OCI-LY1 (cell line): Measurements from ENCODE around the gene TACR1.
A peak's percentile ranks its signal among the peaks of the same experiment; 100 is the strongest.

Experiments used
- H2AFZ ChIP-seq: fragments of 200-600 bp; sonication (generic), shearing (Covaris generic); 2 replicates; pipeline ENCODE4 v1.6.0; 2014; ENCODE audit warnings: antibody characterized with exemption, mild to moderate bottlenecking, low read length
- H3F3A ChIP-seq: fragments of 200-600 bp; sonication (generic), shearing (Covaris generic); 2 replicates; pipeline ENCODE4 v1.6.0; 2014; ENCODE audit warnings: mild to moderate bottlenecking, antibody characterized with exemption, low read length, moderate library complexity; ENCODE audit not compliant: insufficient read depth
- H3K27ac ChIP-seq: fragments of 200-600 bp; sonication (generic); 2 replicates; pipeline ENCODE4 v1.5.1; 2014; ENCODE audit warnings: low read length, mixed run types, mild to moderate bottlenecking, low read depth; ENCODE audit not compliant: poor library complexity, severe bottlenecking
- H3K27me3 ChIP-seq: fragments of 200-600 bp; sonication (generic); 2 replicates; pipeline ENCODE4 v1.6.0; 2014; ENCODE audit warnings: antibody characterized with exemption, mild to moderate bottlenecking, low read length, moderate library complexity; ENCODE audit not compliant: insufficient read depth
- H3K36me3 ChIP-seq: fragments of 200-600 bp; sonication (generic); 2 replicates; pipeline ENCODE4 v1.6.1; 2014; ENCODE audit warnings: mild to moderate bottlenecking, antibody characterized with exemption, low read length, moderate library complexity, mixed read lengths; ENCODE audit not compliant: insufficient read depth
- H3K4me1 ChIP-seq: fragments of 200-600 bp; sonication (generic); 2 replicates; pipeline ENCODE4 v1.5.1; 2014; ENCODE audit warnings: mild to moderate bottlenecking, low read length, moderate library complexity; ENCODE audit not compliant: insufficient read depth, severe bottlenecking
- H3K4me2 ChIP-seq: fragments of 200-600 bp; sonication (generic), shearing (Covaris generic); 2 replicates; pipeline ENCODE4 v1.6.1; 2014; ENCODE audit warnings: low read length
- H3K4me3 ChIP-seq: fragments of 200-600 bp; sonication (generic); 2 replicates; pipeline ENCODE4 v1.5.1; 2014; ENCODE audit warnings: low read length, low read depth, mild to moderate bottlenecking, mixed read lengths; ENCODE audit not compliant: poor library complexity, severe bottlenecking
- H3K79me2 ChIP-seq: fragments of 200-600 bp; shearing (Covaris generic); 2 replicates; pipeline ENCODE4 v1.6.1; 2016; ENCODE audit warnings: mixed run types, low read length, mixed read lengths; ENCODE audit not compliant: insufficient read depth
- H3K9ac ChIP-seq: fragments of 200-600 bp; sonication (generic), shearing (Covaris generic); 2 replicates; pipeline ENCODE4 v1.6.1; 2014; ENCODE audit warnings: mild to moderate bottlenecking, low read length, mixed read lengths
- H3K9me2 ChIP-seq: fragments of 200-600 bp; sonication (generic), shearing (Covaris generic); 2 replicates; pipeline ENCODE4 v1.6.1; 2014; ENCODE audit warnings: low read depth, mild to moderate bottlenecking, low read length, mixed read lengths
- H3K9me3 ChIP-seq: fragments of 200-600 bp; shearing (Covaris generic); 2 replicates; pipeline ENCODE4 v1.6.1; 2014; ENCODE audit warnings: low read length, mixed read lengths
- H4K20me1 ChIP-seq: fragments of 200-600 bp; sonication (generic), shearing (Covaris generic); 2 replicates; pipeline ENCODE4 v1.6.0; 2016; ENCODE audit warnings: mild to moderate bottlenecking, low read length; ENCODE audit not compliant: insufficient read depth
- CTCF ChIP-seq: fragments of 200-600 bp; sonication (generic), shearing (Covaris generic); IDR thresholded peaks from 2 replicates; pipeline ENCODE4 v1.5.1; 2017; ENCODE audit warnings: mild to moderate bottlenecking, antibody characterized with exemption, low read length, moderate library complexity, mixed read lengths
- EZH2 ChIP-seq: fragments of 200-600 bp; sonication (generic), shearing (Covaris generic); IDR thresholded peaks from 2 replicates; pipeline ENCODE4 v1.8.0; 2017; ENCODE audit warnings: borderline replicate concordance, mixed run types, mild to moderate bottlenecking, antibody characterized with exemption, low read length, moderate library complexity, mixed read lengths

TACR1 gene

DNA sequence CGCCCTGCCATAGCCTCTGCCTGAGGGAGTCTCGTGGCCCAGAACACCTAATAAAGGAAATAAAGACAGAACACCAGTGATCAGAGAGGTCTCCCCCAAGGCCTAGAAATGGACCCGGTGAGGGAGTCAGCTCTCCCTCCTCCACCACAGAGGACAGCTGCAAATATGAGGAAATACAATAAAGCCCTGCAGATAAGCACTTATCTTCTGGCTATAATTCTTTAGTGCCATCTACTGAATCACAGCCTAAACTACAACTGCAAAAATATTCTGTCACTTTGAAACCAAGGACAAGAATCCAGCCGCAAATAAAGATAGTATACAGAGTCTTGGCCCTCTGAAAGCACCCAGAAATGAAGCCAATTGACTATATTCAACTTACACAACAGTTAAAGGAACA is 42.4 kb upstream of the TACR1 start:
- H3K36me3 ChIP-seq: no peaks in the 10 kb centered on the region
- no peak overlapping the region for H3K27ac ChIP-seq
- no peaks in the 10 kb centered on the region for H3F3A ChIP-seq
- no peak overlapping the region for H3K4me2 ChIP-seq
- no peak overlapping the region for H3K9ac ChIP-seq
- no peak overlapping the region for H3K4me3 ChIP-seq
- H3K4me1 ChIP-seq: no peaks in the 10 kb centered on the region
- H3K79me2 ChIP-seq: no peaks in the 10 kb centered on the region
- no peaks in the 10 kb centered on the region for H3K9me3 ChIP-seq
- TF ChIP-seq EZH2: no peak
- peak; percentile 56 for TF ChIP-seq CTCF
- H3K27me3 ChIP-seq: no peaks in the 10 kb centered on the region
- H4K20me1 ChIP-seq: no peaks in the 10 kb centered on the region
- no peak overlapping the region for H2AFZ ChIP-seq
- no peaks in the 10 kb centered on the region for H3K9me2 ChIP-seq

DNA sequence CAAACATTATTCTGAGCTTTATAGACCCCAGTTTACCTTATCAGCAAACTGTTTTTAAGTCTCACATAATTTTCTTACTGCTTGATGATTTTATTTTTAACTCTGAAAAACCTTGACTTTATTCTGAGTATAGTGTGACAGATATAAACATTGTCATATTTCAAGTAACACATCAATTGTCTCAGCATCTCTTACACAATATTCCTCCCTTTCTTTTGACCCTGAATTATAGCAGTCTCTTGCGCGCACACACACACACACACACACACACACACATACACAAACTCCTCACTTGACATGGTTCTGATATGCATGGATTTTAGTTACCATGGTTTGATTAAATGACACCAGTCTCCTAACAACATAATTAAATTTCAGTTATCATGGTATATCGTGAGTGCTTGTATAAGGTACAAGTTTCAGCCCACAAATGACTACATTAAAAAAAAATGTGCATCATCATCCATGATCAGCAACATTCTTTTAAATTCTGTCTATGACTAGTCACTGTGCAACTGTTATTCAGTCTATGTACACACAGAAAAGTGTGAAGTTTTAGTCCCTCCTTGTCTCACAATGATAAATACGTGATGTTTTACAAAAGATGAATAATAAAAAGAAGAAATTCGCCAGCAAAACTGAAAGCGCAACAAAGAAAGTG is 39.5 kb upstream of the TACR1 start:
- Histone ChIP-seq H2AFZ (no peak overlapping the region), H3K9ac (no peak overlapping the region), H4K20me1 (no peaks in the 10 kb centered on the region), H3K9me3 (no peaks in the 10 kb centered on the region), H3K27me3 (no peaks in the 10 kb centered on the region), H3K9me2 (no peaks in the 10 kb centered on the region), H3K4me3 (no peak overlapping the region), H3K4me2 (no peak overlapping the region), H3K27ac (no peak overlapping the region), H3K79me2 (no peaks in the 10 kb centered on the region), H3K36me3 (no peaks in the 10 kb centered on the region), H3K4me1 (no peaks in the 10 kb centered on the region), H3F3A (no peaks in the 10 kb centered on the region)
- TF ChIP-seq EZH2 (no peak), CTCF (no peak)

DNA sequence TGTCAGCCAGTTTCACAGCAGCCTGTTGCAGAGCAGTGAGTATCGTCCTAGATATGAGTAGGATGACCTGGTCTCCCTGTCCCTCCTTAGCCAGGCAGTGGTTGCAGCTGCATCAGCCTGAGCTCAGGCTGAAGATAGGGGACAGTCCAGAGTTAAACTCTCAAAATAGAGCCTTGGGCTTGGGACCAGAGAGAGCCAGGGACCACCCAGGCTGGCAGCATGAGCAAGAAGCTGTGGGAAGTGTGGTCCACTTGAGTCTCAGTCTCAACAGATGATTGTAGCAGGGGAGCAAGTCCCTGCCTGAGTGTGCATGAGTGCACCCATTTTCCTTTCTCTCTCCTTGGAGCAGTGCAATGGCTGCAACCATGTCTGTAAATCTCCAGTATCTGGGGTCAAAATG is 38.0 kb upstream of the TACR1 start:
- Histone ChIP-seq H3K27me3 (no peaks in the 10 kb centered on the region), H3K4me1 (no peaks in the 10 kb centered on the region), H3K36me3 (no peaks in the 10 kb centered on the region), H3K9me3 (no peaks in the 10 kb centered on the region), H3F3A (no peaks in the 10 kb centered on the region), H2AFZ (no peak overlapping the region), H3K4me2 (no peak overlapping the region), H3K9ac (no peak overlapping the region), H3K27ac (no peak overlapping the region), H4K20me1 (no peaks in the 10 kb centered on the region), H3K4me3 (no peak overlapping the region), H3K9me2 (no peaks in the 10 kb centered on the region), H3K79me2 (no peaks in the 10 kb centered on the region)
- no peak for TF ChIP-seq EZH2
- TF ChIP-seq CTCF: no peak
